Esophagus squamous epithelium (tissue), 4 donors: ENCODE results near the gene CHST12.

Source experiments
- POLR2A ChIP-seq, 4 donors: fragments of 450-650 bp; IDR thresholded peaks; one replicate each; pipeline ENCODE4 v1.6.1; 2017; ENCODE audit warnings: antibody characterized with exemption in 4 of 4, mild to moderate bottlenecking in 4 of 4, moderate library complexity in 3 of 4
- TF ChIP-seq, protein P1 (sequence below), 6 experiments: fragments of 450-650 bp in 4 of 6; fragments of 200-600 bp in 2 of 6; sonication (generic) in 2 of 6; IDR thresholded peaks; one replicate each; pipeline ENCODE4 v1.5.1; 2016 to 2019; ENCODE audit warnings: antibody characterized with exemption in 6 of 6, mild to moderate bottlenecking in 4 of 6, moderate library complexity in 4 of 6

- TF ChIP-seq, protein P1, sequence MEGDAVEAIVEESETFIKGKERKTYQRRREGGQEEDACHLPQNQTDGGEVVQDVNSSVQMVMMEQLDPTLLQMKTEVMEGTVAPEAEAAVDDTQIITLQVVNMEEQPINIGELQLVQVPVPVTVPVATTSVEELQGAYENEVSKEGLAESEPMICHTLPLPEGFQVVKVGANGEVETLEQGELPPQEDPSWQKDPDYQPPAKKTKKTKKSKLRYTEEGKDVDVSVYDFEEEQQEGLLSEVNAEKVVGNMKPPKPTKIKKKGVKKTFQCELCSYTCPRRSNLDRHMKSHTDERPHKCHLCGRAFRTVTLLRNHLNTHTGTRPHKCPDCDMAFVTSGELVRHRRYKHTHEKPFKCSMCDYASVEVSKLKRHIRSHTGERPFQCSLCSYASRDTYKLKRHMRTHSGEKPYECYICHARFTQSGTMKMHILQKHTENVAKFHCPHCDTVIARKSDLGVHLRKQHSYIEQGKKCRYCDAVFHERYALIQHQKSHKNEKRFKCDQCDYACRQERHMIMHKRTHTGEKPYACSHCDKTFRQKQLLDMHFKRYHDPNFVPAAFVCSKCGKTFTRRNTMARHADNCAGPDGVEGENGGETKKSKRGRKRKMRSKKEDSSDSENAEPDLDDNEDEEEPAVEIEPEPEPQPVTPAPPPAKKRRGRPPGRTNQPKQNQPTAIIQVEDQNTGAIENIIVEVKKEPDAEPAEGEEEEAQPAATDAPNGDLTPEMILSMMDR (IDR thresholded peaks at IDR 0.05): no peak
- TF ChIP-seq POLR2A (IDR thresholded peaks at IDR 0.05): no peak
These were observed 9.3 kb downstream of the CHST12 start for GRCh38 chr7:2412587-2413201.
